Tibial artery (tissue), 4 donors: ENCODE data around the gene TBXAS1.
A peak's percentile ranks its signal among the peaks of the same experiment; 100 is the strongest.

ENCODE experiments used
- DNase-seq, 2 donors: peaks; one replicate each; pipeline ENCODE4 v3.0.0-alpha.2; 2019
- H3K27ac ChIP-seq, 2 donors: fragments of 200-600 bp; sonication (generic) in 1 of 2; 1 replicate in 1 of 2; 2 replicates in 1 of 2; pipeline ENCODE4 v1.5.1; 2018 to 2019; ENCODE audit warnings: mild to moderate bottlenecking in 1 of 2
- H3K27me3 ChIP-seq, 2 donors: fragments of 200-600 bp; sonication (generic) in 1 of 2; one replicate each; pipeline versions ENCODE4 v1.5.1 to v1.6.0; 2016 to 2019
- H3K36me3 ChIP-seq, 3 donors: fragments of 200-600 bp; sonication (generic) in 2 of 3; one replicate each; pipeline ENCODE4 v1.5.1; 2016 to 2019; ENCODE audit warnings: mild to moderate bottlenecking in 2 of 3
- H3K4me1 ChIP-seq, 4 donors: fragments of 200-600 bp; sonication (generic) in 2 of 4; 1 replicate in 3 of 4; 2 replicates in 1 of 4; pipeline ENCODE4 v1.5.1; 2016 to 2019
- H3K4me3 ChIP-seq, 2 donors: fragments of 200-600 bp; sonication (generic) in 1 of 2; 1 replicate in 1 of 2; 2 replicates in 1 of 2; pipeline ENCODE4 v1.5.1; 2018 to 2019; ENCODE audit warnings: mild to moderate bottlenecking in 2 of 2
- H3K9me3 ChIP-seq, 3 donors: fragments of 200-600 bp; sonication (generic) in 1 of 3; one replicate each; pipeline ENCODE4 v1.5.1; 2016 to 2019
- intact Hi-C: fragments of 100-400 bp; cut with DNase I; formaldehyde crosslinking; loops from one replicate; pipeline ENCODE4 v1.15.0; 2023; ENCODE audit warnings: low total_unique reads
- TF ChIP-seq, protein P1 (sequence below), 2 experiments: fragments of 200-600 bp in 1 of 2; fragments of 450-650 bp in 1 of 2; IDR thresholded peaks; one replicate each; pipeline ENCODE4 v1.5.1; 2017 to 2019; ENCODE audit warnings: antibody characterized with exemption in 2 of 2, mild to moderate bottlenecking in 1 of 2, moderate library complexity in 1 of 2

TBXAS1 gene

DNA sequence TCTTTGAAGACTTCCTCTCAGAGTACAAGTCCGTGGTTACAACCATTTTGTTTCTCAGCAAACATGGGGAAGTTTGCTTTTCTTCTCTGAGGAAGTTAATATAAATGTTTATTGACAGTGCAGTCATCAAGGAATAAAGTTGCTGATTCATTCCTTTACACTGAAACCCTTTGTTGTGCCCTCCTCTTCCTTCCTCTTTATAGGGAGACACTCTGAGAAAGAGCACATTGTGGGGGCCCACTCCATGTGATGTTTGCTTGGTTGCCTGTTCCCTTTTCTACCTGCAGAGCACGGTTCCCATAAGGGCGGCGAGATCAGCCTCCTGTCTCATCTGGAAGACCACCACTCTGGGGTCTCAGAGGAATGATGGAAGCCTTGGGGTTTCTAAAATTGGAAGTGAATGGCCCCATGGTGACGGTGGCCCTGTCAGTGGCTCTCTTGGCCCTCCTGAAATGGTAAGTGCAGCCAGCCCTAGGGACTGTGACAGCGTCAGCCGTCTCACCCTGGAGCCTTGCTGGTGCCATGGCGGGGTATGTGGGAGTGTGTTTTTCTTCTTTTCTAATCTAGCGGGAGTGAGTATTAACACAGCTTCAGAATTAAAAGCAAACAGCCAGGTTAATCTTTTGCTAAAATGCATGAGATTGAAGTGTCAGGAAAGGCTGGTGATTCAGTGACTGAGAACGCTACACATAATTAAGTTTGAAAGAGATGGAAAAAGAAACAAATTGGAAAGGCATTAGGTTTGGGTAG lies at the start of gene TBXAS1:
Gene TBXAS1, plus strand, starts transcription at position 240 of the 750 bp plus-strand sequence. Its CDS starts 127 bp downstream, at position 367.
- Histone ChIP-seq H3K4me1 (no peaks in the 10 kb centered on the region), H3K36me3 (no peaks in the 10 kb centered on the region), H3K4me3 (peak within 1 kb of the TSS; percentile 2 to 25), H3K9me3 (no peaks in the 10 kb centered on the region), H3K27ac (no peak within 1 kb of the TSS), H3K27me3 (peaks cover 0 to 4% of the 10 kb centered on the region in 2 donors)
- TF ChIP-seq, protein P1, sequence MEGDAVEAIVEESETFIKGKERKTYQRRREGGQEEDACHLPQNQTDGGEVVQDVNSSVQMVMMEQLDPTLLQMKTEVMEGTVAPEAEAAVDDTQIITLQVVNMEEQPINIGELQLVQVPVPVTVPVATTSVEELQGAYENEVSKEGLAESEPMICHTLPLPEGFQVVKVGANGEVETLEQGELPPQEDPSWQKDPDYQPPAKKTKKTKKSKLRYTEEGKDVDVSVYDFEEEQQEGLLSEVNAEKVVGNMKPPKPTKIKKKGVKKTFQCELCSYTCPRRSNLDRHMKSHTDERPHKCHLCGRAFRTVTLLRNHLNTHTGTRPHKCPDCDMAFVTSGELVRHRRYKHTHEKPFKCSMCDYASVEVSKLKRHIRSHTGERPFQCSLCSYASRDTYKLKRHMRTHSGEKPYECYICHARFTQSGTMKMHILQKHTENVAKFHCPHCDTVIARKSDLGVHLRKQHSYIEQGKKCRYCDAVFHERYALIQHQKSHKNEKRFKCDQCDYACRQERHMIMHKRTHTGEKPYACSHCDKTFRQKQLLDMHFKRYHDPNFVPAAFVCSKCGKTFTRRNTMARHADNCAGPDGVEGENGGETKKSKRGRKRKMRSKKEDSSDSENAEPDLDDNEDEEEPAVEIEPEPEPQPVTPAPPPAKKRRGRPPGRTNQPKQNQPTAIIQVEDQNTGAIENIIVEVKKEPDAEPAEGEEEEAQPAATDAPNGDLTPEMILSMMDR (IDR thresholded peaks at IDR 0.05) = no peak
- no peak for DNase-seq
- intact Hi-C loops = no loop called here

- intact Hi-C loops = loop anchor here (10.0 kb wide), 1 partner anchor 222 kb away; no protein-coding TSS in a partner anchor
- Histone ChIP-seq H3K4me1 (peaks cover 0 to 14% (median 8%) of the 10 kb centered on the region in 4 donors), H3K27ac (no peak overlapping the region)
Observed at GRCh38 chr7:139782932-139783331, 46.1 kb upstream of the TBXAS1 start.

DNA sequence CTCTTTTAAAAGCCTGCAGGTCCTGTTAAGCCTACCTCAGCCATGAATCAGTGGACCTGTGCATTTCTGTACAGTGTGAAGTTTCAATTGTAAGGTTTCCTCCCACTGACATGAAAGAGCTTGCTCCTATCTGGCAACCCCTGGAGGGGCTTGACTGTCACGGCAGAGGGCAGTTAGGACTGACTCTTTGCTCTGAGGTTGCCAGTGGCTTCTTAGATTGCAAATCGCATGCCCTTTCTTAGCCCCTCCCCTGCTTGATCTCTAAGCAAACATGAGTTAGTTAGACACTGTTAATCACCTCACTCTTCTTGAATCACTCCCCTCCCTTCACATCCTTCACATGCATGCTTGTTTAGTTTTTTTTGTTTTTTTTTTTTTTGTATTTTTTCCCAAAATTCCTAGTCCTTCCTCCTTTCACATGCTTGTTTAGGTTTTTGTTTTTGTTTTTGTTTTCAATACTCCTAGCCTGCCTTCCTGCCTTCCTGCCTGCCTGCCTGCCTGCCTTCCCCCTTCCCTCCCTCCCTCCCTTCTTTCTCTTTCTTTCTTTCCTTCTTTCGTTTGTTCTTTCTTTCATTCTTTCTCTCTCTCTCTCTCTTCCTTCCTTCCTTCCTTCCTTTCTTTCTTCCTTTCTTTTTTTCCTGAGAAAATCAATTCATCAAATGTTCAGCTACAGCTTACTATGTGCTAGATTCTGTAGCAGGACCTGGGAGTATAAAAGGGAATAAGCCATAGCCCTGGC lies 45.2 kb upstream of the TBXAS1 start:
- H3K27me3 ChIP-seq = no peaks in the 10 kb centered on the region
- intact Hi-C loops = loop anchor here (10.0 kb wide), 1 partner anchor 221 kb away; no protein-coding TSS in a partner anchor
- H3K9me3 ChIP-seq = no peaks in the 10 kb centered on the region
- H3K27ac ChIP-seq = no peak overlapping the region
- no peak for DNase-seq
- TF ChIP-seq, protein P1 (IDR thresholded peaks at IDR 0.05) = no peak
- H3K4me1 ChIP-seq = peaks cover 0 to 10% (median 5%) of the 10 kb centered on the region in 4 donors
- H3K36me3 ChIP-seq = no peaks in the 10 kb centered on the region
- H3K4me3 ChIP-seq = no peak overlapping the region

More at GRCh38 chr7:139782932-139783331, 46.1 kb upstream of the TBXAS1 start:
- no peak for DNase-seq
- no peaks in the 10 kb centered on the region for H3K27me3 ChIP-seq
- no peaks in the 10 kb centered on the region for H3K9me3 ChIP-seq
- no peaks in the 10 kb centered on the region for H3K36me3 ChIP-seq
- TF ChIP-seq, protein P1 (IDR thresholded peaks at IDR 0.05) = no peak
- no peak overlapping the region for H3K4me3 ChIP-seq

DNA sequence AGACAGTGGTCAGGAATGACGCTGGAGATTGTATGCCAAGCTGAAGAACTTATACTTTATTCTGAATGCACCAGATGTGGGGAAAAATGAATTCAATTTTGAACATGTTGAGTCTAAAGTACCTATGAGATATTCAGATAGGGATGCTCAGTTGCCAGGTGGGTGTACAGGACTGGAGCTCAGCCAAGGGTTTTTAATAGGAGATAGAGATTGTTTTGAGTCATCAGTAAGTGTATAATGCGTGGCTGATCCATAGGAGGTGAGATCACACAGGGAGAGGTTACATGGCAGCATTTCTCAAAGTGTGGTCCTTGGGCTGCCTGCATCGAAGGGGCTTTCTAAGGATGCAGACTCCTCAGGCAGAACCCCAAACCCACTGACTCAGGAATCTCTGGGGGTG lies 44.4 kb upstream of the TBXAS1 start:
- DNase-seq = no peak
- intact Hi-C loops = loop anchor here (10.0 kb wide), 1 partner anchor 220 kb away; no protein-coding TSS in a partner anchor

GRCh38 chr7:139791316-139791715 lies 37.7 kb upstream of the TBXAS1 start:
- no peak overlapping the region for H3K4me3 ChIP-seq
- H3K27ac ChIP-seq = no peak overlapping the region
- TF ChIP-seq, protein P1 (IDR thresholded peaks at IDR 0.05) = no peak

More for the DNA sequence above, 44.4 kb upstream of the TBXAS1 start:
- no peak overlapping the region for H3K4me3 ChIP-seq
- no peaks in the 10 kb centered on the region for H3K9me3 ChIP-seq
- no peak overlapping the region for H3K27ac ChIP-seq
- H3K27me3 ChIP-seq = no peaks in the 10 kb centered on the region
- TF ChIP-seq, protein P1 (IDR thresholded peaks at IDR 0.05) = no peak
- H3K36me3 ChIP-seq = no peaks in the 10 kb centered on the region
- peaks cover 0 to 2% (median 0%) of the 10 kb centered on the region in 4 donors for H3K4me1 ChIP-seq

More at GRCh38 chr7:139791316-139791715, 37.7 kb upstream of the TBXAS1 start:
- H3K9me3 ChIP-seq = no peaks in the 10 kb centered on the region
- no peaks in the 10 kb centered on the region for H3K4me1 ChIP-seq
- H3K27me3 ChIP-seq = no peaks in the 10 kb centered on the region
- DNase-seq = no peak
- H3K36me3 ChIP-seq = no peaks in the 10 kb centered on the region
- intact Hi-C loops = no loop called here
